Prostate gland (tissue), 2 donors: Measurements from ENCODE around the gene TANC1.

Experiments used
- POLR2A ChIP-seq: fragments of 450-650 bp; IDR thresholded peaks from one replicate; pipeline ENCODE4 v1.6.1; 2016; ENCODE audit warnings: antibody characterized with exemption, mild to moderate bottlenecking
- POLR2AphosphoS5 ChIP-seq: sonication (generic); formaldehyde crosslinking; IDR thresholded peaks from one replicate; pipeline ENCODE4 v1.6.1; 2017; ENCODE audit warnings: antibody characterized with exemption
- TF ChIP-seq, protein P1 (sequence below), 4 experiments: fragments of 200-600 bp in 2 of 4; fragments of 450-650 bp in 2 of 4; sonication (generic) in 2 of 4; IDR thresholded peaks; 1 replicate in 3 of 4; 2 replicates in 1 of 4; pipeline ENCODE4 v1.5.1; 2016 to 2019; ENCODE audit warnings: antibody characterized with exemption in 4 of 4, mild to moderate bottlenecking in 2 of 4, moderate library complexity in 2 of 4

DNA sequence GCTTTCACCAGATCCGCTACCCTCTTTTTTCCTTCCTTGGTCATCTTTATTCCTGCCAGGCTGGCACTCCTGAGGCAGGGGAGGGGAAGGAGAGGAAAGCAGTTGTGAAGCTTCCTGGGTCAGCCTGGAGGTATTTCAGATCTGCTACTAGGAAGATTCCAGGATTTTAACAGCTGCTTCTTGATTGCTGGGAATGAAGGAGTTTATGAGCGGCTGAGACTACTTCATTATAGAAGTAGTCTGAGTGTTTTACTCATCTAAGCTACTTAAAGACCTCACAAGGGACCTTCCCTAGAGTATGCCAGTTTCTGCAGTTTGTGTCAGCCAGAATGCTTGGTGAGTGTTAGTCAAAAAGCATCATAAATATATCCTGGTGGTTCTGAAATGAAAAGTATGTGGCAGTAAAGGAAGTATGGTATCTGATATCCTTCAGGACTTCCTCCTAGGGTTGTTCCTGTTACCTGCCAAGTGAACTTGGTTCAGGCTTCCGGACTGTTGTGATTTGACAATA lies 1.9 kb downstream of the TANC1 start:
- TF ChIP-seq, protein P1, sequence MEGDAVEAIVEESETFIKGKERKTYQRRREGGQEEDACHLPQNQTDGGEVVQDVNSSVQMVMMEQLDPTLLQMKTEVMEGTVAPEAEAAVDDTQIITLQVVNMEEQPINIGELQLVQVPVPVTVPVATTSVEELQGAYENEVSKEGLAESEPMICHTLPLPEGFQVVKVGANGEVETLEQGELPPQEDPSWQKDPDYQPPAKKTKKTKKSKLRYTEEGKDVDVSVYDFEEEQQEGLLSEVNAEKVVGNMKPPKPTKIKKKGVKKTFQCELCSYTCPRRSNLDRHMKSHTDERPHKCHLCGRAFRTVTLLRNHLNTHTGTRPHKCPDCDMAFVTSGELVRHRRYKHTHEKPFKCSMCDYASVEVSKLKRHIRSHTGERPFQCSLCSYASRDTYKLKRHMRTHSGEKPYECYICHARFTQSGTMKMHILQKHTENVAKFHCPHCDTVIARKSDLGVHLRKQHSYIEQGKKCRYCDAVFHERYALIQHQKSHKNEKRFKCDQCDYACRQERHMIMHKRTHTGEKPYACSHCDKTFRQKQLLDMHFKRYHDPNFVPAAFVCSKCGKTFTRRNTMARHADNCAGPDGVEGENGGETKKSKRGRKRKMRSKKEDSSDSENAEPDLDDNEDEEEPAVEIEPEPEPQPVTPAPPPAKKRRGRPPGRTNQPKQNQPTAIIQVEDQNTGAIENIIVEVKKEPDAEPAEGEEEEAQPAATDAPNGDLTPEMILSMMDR (IDR thresholded peaks at IDR 0.05), result no peak
- TF ChIP-seq POLR2A (no peak), POLR2AphosphoS5 (no peak)
